KG1 (cell line): ENCODE results near the gene INS.
"Not testable (repeated sequence)": the region's sequence is repeated elsewhere in the genome, so short reads cannot be mapped to it uniquely, and the experiment has no call there.

ENCODE experiments used
- DNase-seq: peaks from one replicate; lab custom pipeline; 2025; lab: John Stamatoyannopoulos, UW

INS gene

DNA sequence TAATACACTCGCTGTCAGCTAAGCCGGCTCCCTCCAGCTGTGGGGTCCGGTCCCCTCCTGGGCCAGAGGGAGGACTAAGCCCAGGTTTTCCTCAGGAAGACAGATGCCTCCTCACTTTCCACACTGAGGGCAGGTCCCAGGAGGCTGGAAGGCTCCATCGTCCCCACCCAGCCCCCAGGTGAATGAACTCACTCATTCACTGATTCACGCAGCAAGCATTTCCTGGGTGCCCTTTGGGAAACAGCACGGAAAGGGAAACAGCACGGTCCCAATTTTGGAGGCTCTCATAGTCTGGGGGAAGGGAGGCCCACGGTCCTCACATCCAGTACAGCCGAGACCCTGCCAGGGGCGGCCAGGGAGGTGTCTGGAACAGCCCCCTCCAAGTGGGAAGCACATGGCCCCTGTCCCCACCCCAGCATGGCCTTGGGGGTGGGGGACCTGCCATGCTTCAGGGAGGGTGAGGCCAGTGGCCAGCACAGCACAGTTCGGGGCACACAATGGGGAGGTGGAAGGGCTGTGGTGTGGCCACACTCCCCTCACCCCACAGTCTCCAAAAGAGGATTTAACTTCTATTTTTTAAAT, 19.9 kb upstream of the INS start:
- no peak for DNase-seq

DNA sequence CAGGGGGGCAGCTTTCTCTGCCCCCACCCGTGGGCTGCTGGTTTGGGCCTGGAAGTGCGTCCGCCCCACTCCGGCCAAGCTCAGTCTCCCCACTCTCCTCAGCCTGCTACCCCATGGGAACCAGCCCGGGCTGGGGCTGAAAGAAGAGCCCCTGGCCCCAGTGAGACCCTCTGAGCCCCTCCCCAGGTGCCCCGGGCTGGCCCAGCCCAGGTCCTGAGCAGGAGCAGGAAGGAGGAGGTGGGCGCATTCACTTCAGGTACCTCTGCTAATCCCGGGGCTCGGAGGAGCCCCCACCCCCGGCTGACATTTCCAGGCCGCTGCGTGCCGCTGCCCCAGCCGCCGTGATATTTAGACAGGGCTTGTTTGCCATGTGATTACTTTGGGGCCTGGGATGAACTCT, 19.3 kb upstream of the INS start:
- DNase-seq, result no peak

DNA sequence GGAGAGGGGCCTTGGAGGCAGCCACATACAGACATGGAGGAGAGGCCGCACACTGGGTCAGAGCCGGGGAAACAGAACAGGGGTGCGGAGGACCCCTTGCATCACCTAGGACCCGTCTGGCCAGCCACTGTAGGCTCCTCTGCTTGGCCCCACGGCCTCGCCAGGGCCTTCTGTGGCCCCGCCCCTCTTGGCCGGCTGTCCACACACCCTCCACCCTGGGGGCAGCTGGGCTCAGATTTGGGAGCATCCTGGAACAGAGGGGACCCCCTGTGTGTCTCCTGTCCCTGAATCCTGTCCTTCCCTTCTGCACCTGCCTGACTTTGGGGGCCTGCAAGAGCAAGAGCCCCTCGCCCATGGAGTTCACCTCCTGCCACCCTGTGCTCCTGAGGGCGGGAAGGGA, 18.5 kb upstream of the INS start:
- no peak for DNase-seq

- DNase-seq, result no peak
Observed at GRCh38 chr11:2178906-2179494, 18.0 kb upstream of the INS start.

- DNase-seq, result not testable (repeated sequence)
Observed at GRCh38 chr11:2178055-2178773, 17.2 kb upstream of the INS start.

- no peak for DNase-seq
Observed at GRCh38 chr11:2177076-2177475, 16.1 kb upstream of the INS start.

- no peak for DNase-seq
Observed at GRCh38 chr11:2176389-2176900, 15.4 kb upstream of the INS start.

- DNase-seq, result no peak
Observed at GRCh38 chr11:2175659-2176058, 14.7 kb upstream of the INS start.

GRCh38 chr11:2174361-2174760, 13.4 kb upstream of the INS start:
- DNase-seq, result no peak

DNA sequence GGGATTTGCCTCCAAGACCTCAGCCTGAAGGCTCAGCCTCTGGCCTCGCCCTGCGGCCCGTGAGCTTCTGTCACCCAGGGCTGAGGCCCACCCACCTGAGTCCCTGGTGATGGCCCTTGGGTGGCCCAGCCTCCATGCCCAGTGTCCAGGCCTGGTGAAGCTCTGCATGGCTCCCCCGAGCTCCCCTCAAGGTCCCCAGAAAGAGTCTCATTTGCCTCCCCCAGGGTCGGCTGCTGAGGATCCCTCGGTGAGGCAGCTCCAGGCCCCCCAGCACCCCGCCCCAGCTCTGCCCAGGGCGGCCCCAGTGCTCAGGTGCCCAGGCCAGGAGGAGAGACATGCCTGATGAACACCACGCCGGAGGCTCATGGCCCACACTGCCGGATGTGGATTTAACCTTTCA, 12.8 kb upstream of the INS start:
- no peak for DNase-seq

DNA sequence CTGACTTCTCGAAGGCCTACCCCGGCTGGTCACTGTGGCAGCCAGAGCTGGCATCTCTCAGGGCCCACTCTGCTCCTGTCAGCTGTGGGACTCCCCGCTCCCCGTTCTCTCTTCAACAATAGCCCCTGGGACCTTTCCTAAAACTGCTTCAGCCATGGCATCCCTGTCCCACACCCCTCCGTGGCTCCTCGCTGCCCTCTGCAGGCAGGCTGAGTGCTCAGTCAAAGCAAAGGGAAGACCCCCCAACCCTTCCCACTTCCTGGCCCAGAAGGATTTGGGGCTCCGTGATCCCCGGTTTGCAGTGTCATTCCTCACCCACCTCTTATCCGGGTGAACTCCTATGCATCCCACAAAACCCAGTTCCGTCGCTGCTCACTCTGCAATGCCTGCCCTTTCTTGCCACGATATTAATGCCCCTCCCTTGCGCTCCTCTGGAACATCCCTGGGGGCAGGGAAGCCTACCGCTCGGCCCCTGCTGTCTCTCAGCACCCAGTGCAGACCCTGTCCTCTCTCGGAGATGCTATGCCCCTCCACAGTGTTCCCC, 12.2 kb upstream of the INS start:
- no peak for DNase-seq

GRCh38 chr11:2172676-2173075, 11.7 kb upstream of the INS start:
- no peak for DNase-seq

DNA sequence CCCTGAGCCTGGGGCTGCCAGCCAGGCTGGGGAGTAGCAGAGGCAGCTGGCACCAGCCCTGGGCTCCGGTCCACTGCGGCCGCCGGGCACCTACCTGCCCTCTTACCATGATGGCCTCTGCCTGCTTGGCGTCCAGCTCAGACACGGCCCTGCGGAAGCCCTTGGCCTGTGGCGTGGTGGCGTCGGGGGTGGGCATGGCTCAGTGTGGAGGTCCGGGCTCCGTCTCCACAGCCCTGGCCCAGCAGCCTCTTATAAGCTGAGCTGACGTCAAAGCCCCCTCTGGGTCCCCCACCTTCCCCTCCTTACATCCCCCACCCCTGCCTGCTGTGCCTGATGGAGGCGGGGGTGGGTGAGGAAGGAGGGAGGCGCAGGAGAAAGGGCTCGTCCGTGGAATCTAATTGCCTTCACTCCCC, 10.6 kb upstream of the INS start, which contains the start of gene TH:
TH (minus strand) TSS at position 225 of the 413 bp plus-strand sequence; CDS start at position 196, 29 bp downstream.
- no peak for DNase-seq

- DNase-seq, result no peak
Observed at GRCh38 chr11:2169626-2170570, 8.9 kb upstream of the INS start.

GRCh38 chr11:2169005-2169378, 8.0 kb upstream of the INS start:
- no peak for DNase-seq

DNA sequence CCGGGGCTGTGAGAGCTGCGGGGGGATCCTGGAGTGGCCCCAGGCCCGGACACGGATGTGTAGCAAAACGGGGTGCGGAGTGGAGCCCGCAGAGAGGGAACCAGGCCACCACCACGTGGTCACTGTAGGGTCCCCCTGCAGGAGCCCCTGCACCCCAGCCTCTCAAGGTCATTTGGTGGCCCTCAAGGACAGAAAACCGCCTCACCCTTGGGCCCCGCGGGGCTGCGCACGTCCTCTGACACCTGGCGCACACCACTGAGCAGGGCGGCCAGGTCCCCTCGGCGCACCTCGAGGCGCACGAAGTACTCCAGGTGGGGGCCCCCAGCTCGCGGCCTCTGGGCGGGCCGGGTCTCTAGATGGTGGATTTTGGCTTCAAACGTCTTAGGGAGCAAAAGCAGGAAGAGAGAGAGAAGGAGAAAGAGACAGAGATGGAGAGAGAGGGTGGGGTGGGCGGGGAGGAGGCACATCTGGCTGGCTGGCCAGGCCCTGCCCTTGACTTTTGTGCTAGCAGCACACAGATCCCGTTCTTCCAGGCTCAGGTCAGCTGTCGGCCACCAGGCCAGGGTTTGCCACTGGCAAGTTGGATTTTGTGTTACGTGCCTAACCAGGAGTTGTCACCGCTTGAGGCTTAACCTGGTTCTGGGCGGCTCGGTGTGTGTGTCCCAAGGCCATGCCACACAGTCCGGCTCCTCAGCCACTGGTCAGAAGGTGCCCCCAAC, 7.4 kb upstream of the INS start:
- DNase-seq, result no peak

DNA sequence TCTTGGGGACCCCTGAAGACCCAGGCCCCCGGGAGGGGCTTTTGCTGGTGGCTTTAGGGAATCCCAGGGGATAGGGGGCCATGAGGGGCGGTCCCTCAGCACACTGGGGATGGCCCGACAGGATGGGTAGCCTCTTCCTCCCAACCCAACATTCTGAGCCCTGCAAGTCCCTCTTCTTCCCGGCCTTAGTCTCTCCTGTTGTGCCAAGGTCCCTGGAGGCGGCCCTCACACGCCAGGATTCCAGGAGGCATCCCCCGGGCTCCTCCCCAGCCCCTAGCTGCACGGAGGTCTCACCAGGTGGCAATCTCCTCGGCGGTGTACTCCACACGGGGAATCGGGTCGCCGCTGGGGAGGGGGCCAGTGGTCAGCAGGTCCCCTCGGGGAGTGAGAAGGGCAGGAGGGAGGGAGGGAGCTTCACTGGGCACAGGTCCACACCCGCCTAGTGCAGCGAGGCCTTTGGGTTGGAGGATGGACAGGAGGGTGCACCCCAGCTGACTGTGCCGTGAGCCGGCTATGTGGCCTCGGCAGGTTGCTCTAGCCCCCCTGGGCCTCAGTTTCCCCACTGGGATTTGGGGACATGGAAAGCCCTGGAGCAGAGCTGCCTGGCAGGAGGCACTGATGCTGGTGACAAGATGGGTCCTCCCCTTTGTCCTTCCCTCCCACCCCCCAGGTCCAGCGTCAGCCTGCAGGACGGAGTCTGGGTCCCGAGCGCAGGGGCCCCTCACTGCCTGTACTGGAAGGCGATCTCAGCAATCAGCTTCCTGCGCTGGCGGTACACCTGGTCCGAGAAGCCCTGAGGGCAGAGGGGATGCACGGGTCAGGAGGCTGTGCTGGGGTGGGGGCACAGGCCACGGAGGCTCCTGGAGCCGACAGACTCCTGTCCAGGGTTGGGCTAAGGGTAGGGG, 6.4 kb upstream of the INS start:
- DNase-seq, result no peak

DNA sequence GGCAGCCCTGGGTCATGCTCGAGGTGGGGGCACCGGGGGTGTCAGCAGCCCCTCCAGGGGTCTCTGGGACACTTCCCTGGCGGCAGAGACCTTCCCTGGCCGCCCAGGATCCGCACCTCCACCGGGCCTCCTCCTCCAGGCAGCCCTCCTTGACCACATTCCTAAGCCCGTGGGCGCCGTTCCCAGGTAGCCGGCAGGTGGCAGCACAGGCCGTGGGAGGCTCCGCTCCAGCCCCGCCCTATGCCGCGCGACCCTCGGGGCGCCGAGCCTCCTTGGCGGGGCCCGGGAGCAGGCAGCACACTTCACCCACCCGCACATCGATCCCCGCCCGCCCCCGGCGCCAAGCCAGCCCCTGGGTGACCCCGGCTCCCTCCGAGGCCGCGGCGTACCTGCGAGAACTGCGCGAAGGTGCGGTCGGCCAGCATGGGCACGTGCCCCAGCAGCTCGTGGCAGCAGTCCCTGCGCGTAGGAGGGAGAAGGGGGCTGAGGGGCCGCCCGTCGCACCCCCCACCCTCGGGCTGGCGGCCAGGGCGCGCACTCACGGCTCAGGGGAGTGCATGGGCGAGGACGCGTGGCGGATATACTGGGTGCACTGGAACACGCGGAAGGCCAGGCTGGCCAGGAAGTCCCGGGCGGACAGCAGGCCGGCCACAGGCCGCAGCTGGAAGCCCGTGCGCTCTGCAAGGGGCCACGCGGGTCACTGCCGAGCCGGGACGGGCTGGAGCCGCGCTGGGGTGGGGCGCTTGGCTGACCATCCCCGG, 5.3 kb upstream of the INS start:
- DNase-seq, result no peak

DNA sequence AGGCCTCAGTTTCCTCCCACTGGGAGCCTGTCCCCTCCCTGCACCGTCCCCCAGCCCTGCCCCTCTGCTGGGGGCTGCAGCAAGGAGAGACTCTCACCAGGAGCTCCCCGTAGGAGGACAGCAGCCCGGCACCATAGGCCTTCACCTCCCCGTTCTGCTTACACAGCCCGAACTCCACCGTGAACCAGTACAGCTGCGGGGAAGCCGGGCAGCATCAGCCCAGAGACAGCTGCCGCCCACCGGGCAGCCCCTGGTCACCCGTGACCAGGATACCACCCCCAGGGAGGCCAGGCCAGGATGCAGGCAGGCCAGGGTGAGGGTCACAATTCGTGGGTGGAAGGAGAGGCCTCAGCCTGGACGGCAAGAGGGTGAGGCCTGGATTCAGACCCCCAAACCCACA, 4.6 kb upstream of the INS start:
- DNase-seq, result no peak
